Stimulated activated CD8-positive, alpha-beta memory T cell treated with anti-CD3 and anti-CD28 coated beads, Interleukin-15, amount 100 ng/mL, for 4 hours (primary cell): Measurements from ENCODE around the gene C3orf49.

Source experiments
- DNase-seq, 2 donors: peaks; one replicate each; pipeline ENCODE4 v3.0.0-alpha.2; 2020; ENCODE audit warnings: low read depth in 2 of 2

The C3orf49 gene

DNA sequence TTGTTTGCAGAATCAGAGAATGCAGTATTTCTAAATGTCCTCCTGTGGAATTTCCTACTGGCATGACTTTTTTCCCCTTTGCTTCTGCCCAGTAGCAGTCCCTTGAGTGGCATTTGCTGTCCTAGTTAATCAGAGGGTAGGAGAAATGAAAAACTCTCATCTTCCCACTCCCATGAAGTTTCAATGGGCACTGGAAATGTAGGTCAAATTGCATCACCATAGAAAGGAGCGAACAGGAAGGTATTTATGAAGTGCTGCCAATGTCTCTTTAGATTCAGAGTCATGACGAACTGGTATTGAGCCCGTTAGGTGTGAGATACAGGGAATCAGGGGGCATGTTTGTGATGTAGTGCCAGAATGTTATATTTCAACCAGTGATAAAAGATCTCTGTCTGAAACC lies 67.8 kb downstream of the C3orf49 start:
- no peak for DNase-seq

DNA sequence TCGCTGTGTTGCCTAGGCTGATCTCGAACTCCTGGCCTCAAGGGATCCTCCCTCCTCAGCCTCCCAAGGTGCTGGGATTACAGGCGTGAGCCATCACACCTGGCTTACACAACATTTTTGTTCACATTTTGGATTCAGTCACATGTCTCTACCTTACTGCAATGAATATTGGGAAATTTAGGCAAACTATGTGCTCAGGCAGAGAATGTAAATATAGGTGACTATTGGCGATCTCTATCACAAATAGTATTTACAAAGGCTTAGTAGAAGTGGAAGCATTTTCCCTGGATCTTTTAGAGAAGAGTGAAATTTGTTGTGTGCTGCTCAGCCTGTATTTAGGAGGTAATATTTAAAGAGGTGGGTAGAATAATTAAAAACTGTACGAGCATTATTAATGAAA lies 72.4 kb downstream of the C3orf49 start:
- no peak for DNase-seq

DNA sequence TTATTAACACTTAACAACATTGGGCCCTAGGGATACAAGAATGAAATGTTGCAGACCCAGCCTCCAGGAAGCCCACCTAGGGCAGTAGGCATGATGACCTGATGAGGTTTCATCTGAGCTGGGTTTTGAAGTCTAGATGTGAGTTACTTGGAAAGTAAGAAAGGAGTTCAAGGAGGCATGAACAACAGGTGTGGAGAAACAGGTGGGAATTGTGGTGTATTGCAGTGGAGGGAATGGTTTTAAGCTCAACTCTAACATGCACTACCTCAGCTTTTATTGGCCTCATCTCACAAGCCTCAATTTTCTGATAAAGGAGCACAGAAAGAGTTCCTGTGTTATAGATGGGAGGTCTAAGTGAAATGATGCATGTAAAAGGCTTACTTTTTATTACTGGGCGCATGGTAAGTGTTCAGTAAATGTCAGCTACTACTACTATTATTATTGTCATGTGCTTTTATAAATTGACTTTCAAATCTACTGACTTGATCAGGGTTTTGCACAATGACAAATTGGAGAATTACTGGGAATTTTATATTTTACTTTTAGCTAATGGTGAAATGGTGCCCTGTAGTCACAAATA lies 73.8 kb downstream of the C3orf49 start:
- DNase-seq, result no peak

DNA sequence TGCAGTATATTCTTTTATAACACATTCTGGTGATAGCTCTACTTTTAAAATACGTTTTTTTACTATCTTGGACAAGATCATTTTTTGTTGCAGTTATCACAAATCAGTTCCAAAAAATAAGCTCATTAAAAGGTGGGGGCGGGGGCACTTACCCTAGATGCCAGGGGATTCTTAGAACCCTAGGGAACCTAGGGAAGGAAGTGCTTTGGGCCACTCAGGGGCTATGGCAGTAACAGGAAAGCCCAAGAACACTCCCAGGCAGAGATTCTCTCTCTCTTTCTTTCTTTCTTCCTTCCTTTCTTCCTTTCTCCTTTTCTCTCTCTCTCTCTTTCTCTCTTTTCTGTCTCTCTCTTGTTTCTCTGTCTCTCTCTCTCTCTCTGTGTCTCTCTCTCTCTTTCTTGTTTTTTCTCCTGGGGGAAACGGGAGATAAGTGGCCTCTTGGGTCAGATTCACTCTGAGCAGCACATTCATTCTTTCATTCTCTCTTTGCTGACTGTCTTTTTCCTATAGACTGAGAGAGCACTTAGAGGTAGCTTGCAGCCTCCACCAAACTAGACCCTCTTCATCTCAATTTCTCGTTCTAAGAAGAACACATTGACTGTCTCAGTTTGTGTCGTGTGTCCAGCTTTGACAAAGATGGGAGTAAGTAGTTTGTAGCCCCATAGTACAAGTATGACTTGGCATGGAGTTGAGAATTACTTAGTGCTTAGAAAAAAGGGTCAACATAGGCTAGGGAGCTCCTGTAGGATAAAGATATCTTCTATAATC lies 76.5 kb downstream of the C3orf49 start:
- DNase-seq, result no peak

DNA sequence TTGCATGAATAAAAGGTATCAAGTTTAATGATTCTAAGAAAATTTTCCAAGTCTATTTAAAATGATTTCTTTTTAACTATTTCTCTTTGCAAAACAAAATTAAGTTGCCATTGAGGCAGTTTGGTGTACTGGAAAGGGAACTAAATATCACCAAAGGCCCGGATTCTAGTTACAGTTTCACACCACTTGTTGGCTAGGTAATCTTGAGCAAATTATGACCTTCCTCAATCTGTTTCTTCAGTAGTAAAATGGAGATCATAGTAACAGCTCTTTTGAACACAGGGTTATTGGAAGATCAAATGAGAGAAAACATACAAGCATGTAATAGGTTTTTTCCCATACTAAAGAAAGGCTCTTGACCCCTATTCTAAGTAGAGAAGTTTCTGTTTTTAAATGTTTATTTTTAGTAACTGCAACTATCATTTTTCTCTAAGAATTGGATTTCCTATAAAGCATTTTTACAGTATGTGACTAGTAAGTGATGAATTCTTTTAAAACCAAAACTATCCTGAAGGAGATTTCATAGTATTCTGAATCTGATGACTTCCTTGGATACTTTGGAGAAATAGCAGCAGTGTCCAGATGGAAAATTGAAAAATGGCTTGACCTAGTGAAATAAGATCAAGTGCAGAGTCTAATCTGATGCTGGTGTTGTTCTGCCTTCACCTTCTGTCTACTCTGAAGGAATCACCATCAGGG lies 77.4 kb downstream of the C3orf49 start:
- no peak for DNase-seq
